ENCODE results near the gene COA1. TPM values are rescaled to one million over a fixed set of nuclear protein-coding genes. Genes with fewer than 3 reads are reported as not detected.
"Not testable (repeated sequence)": the region's sequence is repeated elsewhere in the genome, so short reads cannot be mapped to it uniquely, and the experiment has no call there.

The COA1 gene
- total RNA-seq, 1 donor from 2014 or later: 79.0 TPM

DNA sequence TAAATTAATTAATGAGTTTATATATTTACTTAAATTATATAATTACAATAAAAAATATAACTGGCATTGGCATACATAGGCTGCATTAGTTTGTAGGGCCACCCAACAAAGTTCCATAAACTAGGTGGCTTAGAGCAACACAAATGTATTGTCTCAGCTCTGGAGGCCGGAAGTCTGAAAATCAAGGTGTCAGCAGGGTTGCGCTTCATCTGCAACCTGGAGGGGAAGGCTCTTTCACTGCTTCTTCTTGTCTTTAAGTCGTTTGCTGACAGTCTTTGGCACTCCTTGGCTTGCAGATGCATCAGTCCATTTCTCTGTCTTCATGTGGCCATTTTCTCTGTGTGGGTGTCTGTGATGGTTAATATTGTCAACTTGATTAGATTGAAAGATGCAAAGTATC, 23.1 kb upstream of the COA1 start:
- H3K9me3 Mint-ChIP-seq: no peaks in the 10 kb centered on the region
- intact Hi-C loops (cut with micrococcal nuclease): no loop called here
- no peak overlapping the region for H3K27ac Mint-ChIP-seq
- peaks cover 3% of the 10 kb centered on the region for H3K27me3 Mint-ChIP-seq
- peaks cover 28% of the 10 kb centered on the region for H3K4me1 Mint-ChIP-seq
- no peak overlapping the region for H3K4me3 Mint-ChIP-seq
- no peaks in the 10 kb centered on the region for H3K36me3 Mint-ChIP-seq (ENCODE audit: low read depth)
- DNase-seq: peak; percentile 45

GRCh38 chr7:43750016-43750887, 20.9 kb upstream of the COA1 start:
- peaks cover 15% of the 10 kb centered on the region for H3K4me1 Mint-ChIP-seq
- H3K4me3 Mint-ChIP-seq: no peak overlapping the region
- H3K27ac Mint-ChIP-seq: peak overlapping the region; percentile 48
- intact Hi-C loops (cut with micrococcal nuclease): no loop called here
- no peak for DNase-seq
- H3K36me3 Mint-ChIP-seq (ENCODE audit: low read depth): no peaks in the 10 kb centered on the region
- peaks cover 2% of the 10 kb centered on the region for H3K27me3 Mint-ChIP-seq
- no peaks in the 10 kb centered on the region for H3K9me3 Mint-ChIP-seq

- H3K27me3 Mint-ChIP-seq: peaks cover 2% of the 10 kb centered on the region
- no peaks in the 10 kb centered on the region for H3K9me3 Mint-ChIP-seq
- peaks cover 15% of the 10 kb centered on the region for H3K4me1 Mint-ChIP-seq
- no peak overlapping the region for H3K4me3 Mint-ChIP-seq
- intact Hi-C loops (cut with micrococcal nuclease): no loop called here
- DNase-seq: no peak
- no peak overlapping the region for H3K27ac Mint-ChIP-seq
- H3K36me3 Mint-ChIP-seq (ENCODE audit: low read depth): no peaks in the 10 kb centered on the region
These were observed 20.1 kb upstream of the COA1 start for GRCh38 chr7:43749383-43749940.

- Mint-ChIP-seq H3K4me3 (no peak overlapping the region), H3K4me1 (peaks cover 11% of the 10 kb centered on the region), H3K9me3 (no peaks in the 10 kb centered on the region), H3K27me3 (peaks cover 2% of the 10 kb centered on the region), H3K36me3 (ENCODE audit: low read depth) (no peaks in the 10 kb centered on the region), H3K27ac (no peak overlapping the region)
- no peak for DNase-seq
- intact Hi-C loops (cut with micrococcal nuclease): no loop called here
These were observed 18.2 kb upstream of the COA1 start for GRCh38 chr7:43747328-43748105.

DNA sequence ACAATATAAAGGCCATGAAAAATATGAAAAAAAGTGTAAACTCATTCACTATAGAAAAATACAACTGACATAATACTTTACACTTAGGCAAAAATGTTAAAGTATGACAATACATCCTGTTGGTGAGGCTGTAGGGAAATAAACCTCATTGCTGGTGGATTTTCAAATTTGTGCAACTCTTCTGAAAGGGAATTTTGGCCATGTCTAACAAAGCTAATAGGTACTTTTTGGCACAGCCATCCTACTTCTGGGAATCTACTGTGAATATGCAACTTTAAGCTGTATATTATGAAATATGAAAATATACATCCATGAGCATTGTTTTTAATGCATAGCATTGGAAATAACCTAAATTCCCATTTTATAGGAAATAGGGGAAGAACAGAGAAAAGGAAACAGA, 13.4 kb upstream of the COA1 start:
- H3K4me3 Mint-ChIP-seq: no peak overlapping the region
- no peaks in the 10 kb centered on the region for H3K9me3 Mint-ChIP-seq
- H3K36me3 Mint-ChIP-seq (ENCODE audit: low read depth): no peaks in the 10 kb centered on the region
- no peaks in the 10 kb centered on the region for H3K4me1 Mint-ChIP-seq
- peaks cover 2% of the 10 kb centered on the region for H3K27me3 Mint-ChIP-seq
- DNase-seq: no peak
- intact Hi-C loops (cut with micrococcal nuclease): no loop called here
- no peak overlapping the region for H3K27ac Mint-ChIP-seq

DNA sequence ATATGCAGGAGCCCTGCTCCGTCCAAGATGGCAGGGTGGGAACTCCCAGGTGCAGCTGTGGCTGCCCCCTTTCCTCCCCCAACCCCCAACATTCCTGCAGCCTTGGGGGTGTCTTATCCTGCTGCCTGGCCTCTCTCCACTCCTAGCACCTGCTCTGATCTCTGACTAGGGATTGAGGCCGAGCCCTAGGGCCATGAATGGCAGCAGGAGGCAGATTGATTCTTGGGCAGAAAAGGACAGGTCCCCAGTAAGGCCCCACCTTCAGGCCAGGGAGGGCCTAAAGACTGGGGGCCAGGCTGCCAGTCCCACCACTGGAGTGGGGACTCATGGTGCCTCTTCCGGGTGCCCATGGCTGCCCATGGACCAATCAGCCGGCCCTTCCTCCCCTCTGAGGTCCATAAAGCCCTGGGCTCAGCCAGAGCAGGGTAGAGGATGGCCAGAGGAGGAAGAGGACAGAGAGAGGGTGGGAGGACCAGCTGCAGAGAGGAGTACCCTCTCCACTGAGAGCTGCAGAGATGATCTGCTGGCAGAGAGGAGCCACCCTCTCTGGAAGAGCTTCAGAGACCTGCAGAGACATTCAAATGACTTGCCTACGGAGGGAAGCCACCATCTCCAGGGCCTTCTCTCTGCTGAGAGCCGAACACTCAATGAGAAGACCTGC, 8.3 kb upstream of the COA1 start:
- Mint-ChIP-seq H3K4me1 (peaks cover 17% of the 10 kb centered on the region), H3K9me3 (no peaks in the 10 kb centered on the region), H3K4me3 (no peak overlapping the region), H3K27me3 (peaks cover 3% of the 10 kb centered on the region), H3K36me3 (ENCODE audit: low read depth) (no peaks in the 10 kb centered on the region), H3K27ac (no peak overlapping the region)
- DNase-seq: no peak
- intact Hi-C loops (cut with micrococcal nuclease): no loop called here

- intact Hi-C loops (cut with micrococcal nuclease): loop anchor here (1.0 kb wide), 2 partner anchors 20 to 88 kb away; no protein-coding TSS in a partner anchor
- peak; percentile 63 for DNase-seq
- H3K27ac Mint-ChIP-seq: peak overlapping the region; percentile 85
These were observed 6.7 kb upstream of the COA1 start for GRCh38 chr7:43735802-43736603.

GRCh38 chr7:43735403-43735801, 6.1 kb upstream of the COA1 start:
- Mint-ChIP-seq H3K4me1 (peaks cover 17% of the 10 kb centered on the region), H3K9me3 (no peaks in the 10 kb centered on the region), H3K36me3 (ENCODE audit: low read depth) (no peaks in the 10 kb centered on the region), H3K27ac (peak overlapping the region; percentile 85), H3K27me3 (peaks cover 3% of the 10 kb centered on the region), H3K4me3 (peak overlapping the region; percentile 22)
- no peak for DNase-seq
- intact Hi-C loops (cut with micrococcal nuclease): no loop called here

More at GRCh38 chr7:43735802-43736603, 6.7 kb upstream of the COA1 start:
- peaks cover 3% of the 10 kb centered on the region for H3K27me3 Mint-ChIP-seq
- peaks cover 17% of the 10 kb centered on the region for H3K4me1 Mint-ChIP-seq
- no peaks in the 10 kb centered on the region for H3K36me3 Mint-ChIP-seq (ENCODE audit: low read depth)
- no peak overlapping the region for H3K4me3 Mint-ChIP-seq
- H3K9me3 Mint-ChIP-seq: no peaks in the 10 kb centered on the region

DNA sequence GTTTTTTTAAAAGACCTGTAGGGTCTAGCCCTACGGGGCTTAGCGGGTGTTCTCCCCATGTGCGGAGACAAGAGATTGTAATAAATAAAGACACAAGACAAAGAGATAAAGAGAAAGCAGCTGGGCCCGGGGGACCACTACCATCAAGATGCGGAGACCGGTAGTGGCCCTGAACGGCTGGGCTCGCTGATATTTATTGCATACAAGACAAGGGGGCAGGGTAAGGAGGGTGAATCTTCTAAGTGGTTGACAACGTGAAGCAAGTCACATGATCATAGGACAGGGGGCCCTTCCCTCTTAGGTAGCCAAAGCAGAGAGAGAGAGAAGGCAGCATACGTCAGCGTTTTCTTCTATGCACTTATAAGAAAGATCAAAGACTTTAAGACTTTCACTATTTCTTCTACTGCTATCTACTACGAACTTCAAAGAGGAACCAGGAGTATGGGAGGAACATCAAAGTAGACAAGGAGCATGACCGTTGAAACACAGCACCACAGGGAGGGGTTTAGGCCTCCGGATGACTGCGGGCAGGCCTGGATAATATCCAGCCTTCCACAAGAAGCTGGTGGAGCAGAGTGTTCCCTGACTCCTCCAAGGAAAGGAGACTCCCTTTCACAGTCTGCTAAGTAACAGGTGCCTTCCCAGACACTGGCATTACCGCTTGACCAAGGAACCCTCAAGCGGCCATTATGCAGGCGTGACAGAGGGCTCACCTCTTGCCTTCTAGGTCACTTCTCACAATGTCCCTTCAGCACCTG, 5.4 kb upstream of the COA1 start:
- intact Hi-C loops (cut with micrococcal nuclease); H3K4me3 Mint-ChIP-seq; H3K27ac Mint-ChIP-seq; H3K9me3 Mint-ChIP-seq; DNase-seq; H3K36me3 Mint-ChIP-seq (ENCODE audit: low read depth); H3K27me3 Mint-ChIP-seq: not testable (repeated sequence)
- H3K4me1 Mint-ChIP-seq: peaks cover 17% of the 10 kb centered on the region

DNA sequence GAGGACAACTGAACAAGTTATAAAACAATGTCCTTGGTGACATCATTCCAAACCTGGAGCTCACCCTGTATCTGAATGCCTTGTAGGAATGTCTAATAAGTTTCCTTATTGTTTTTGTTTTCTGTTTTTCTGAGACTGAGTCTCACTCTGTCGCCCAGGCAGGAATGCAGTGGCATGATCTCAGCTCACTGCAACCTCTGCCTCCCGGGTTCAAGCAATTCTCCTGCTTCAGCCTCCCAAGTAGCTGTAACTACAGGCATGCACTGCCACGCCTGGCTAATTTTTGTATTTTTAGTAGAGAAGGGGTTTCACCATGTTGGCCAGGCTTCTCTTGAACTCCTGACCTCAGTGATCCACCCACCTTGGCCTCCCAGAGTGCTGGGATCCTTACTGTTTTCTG, 2.2 kb upstream of the COA1 start:
- Mint-ChIP-seq H3K36me3 (ENCODE audit: low read depth) (peaks cover 12% of the 10 kb centered on the region), H3K4me1 (peaks cover 32% of the 10 kb centered on the region)
- H3K4me3 Mint-ChIP-seq; H3K27me3 Mint-ChIP-seq; DNase-seq; intact Hi-C loops (cut with micrococcal nuclease); H3K27ac Mint-ChIP-seq; H3K9me3 Mint-ChIP-seq: not testable (repeated sequence)

GRCh38 chr7:43729924-43730248, 563 bp upstream of the COA1 start:
- Mint-ChIP-seq H3K9me3 (no peaks in the 10 kb centered on the region), H3K4me1 (peaks cover 29% of the 10 kb centered on the region), H3K36me3 (ENCODE audit: low read depth) (peaks cover 12% of the 10 kb centered on the region), H3K4me3 (peak overlapping the region; percentile 94), H3K27me3 (peaks cover 3% of the 10 kb centered on the region), H3K27ac (peak overlapping the region; percentile 89)
- no peak for DNase-seq
- intact Hi-C loops (cut with micrococcal nuclease): loop anchor here (1.0 to 5.0 kb wide), 6 partner anchors 29 to 788 kb away; partner anchors contain the start of gene STK17A

GRCh38 chr7:43727494-43727893, 1.8 kb downstream of the COA1 start:
- Mint-ChIP-seq H3K36me3 (ENCODE audit: low read depth) (peaks cover 17% of the 10 kb centered on the region), H3K27me3 (no peaks in the 10 kb centered on the region), H3K4me3 (peak overlapping the region; percentile 94), H3K27ac (no peak overlapping the region), H3K4me1 (peaks cover 28% of the 10 kb centered on the region), H3K9me3 (no peaks in the 10 kb centered on the region)
- intact Hi-C loops (cut with micrococcal nuclease): loop anchor here (5.0 kb wide), 1 partner anchor 785 kb away; no protein-coding TSS in a partner anchor
- no peak for DNase-seq
